ENCODE results near the gene FAF1. TPM values are rescaled to one million over a fixed set of nuclear protein-coding genes. Genes with fewer than 3 reads are reported as not detected.

FAF1 gene
- polyA plus RNA-seq, 1 of the 3 experiments (the other 2 are of a cell fraction) = 8.7 TPM

DNA sequence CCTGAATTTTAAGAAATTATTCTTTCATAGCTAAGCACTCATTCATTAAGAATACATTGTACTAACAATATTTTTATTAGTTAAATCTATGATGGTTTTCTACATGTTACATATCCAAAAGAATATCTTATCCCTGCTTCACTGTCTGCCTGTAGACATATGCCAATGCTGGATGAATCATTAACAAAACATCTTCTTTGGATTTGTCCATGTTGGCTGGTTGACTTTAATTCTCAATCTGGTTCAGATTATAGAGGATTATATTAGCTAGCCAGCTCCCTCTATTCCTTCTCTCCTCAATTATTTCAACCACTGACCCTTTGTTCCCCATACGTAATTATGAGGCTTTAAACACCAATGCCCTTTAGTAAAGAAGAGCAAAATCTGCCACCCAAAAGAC is 398.0 kb downstream of the FAF1 start:
- no peak overlapping the region for H3K27ac ChIP-seq (ENCODE audit: low read depth in 2 of 2, low read length in 1 of 2)
- no peak for TF ChIP-seq FOXM1 (IDR thresholded peaks at IDR 0.05; ENCODE audit: low read depth)
- TF ChIP-seq, protein P1, sequence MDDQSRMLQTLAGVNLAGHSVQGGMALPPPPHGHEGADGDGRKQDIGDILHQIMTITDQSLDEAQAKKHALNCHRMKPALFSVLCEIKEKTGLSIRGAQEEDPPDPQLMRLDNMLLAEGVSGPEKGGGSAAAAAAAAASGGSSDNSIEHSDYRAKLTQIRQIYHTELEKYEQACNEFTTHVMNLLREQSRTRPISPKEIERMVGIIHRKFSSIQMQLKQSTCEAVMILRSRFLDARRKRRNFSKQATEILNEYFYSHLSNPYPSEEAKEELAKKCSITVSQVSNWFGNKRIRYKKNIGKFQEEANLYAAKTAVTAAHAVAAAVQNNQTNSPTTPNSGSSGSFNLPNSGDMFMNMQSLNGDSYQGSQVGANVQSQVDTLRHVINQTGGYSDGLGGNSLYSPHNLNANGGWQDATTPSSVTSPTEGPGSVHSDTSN (IDR thresholded peaks at IDR 0.05) = no peak
- TF ChIP-seq RXRA (IDR thresholded peaks at IDR 0.05; ENCODE audit: borderline replicate concordance, low read depth) = no peak
- no peak for TF ChIP-seq GATA2 (CRISPR knock-in tag; IDR thresholded peaks at IDR 0.05)
- TF ChIP-seq, protein P2, sequence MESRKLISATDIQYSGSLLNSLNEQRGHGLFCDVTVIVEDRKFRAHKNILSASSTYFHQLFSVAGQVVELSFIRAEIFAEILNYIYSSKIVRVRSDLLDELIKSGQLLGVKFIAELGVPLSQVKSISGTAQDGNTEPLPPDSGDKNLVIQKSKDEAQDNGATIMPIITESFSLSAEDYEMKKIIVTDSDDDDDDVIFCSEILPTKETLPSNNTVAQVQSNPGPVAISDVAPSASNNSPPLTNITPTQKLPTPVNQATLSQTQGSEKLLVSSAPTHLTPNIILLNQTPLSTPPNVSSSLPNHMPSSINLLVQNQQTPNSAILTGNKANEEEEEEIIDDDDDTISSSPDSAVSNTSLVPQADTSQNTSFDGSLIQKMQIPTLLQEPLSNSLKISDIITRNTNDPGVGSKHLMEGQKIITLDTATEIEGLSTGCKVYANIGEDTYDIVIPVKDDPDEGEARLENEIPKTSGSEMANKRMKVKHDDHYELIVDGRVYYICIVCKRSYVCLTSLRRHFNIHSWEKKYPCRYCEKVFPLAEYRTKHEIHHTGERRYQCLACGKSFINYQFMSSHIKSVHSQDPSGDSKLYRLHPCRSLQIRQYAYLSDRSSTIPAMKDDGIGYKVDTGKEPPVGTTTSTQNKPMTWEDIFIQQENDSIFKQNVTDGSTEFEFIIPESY (IDR thresholded peaks at IDR 0.05; ENCODE audit: borderline replicate concordance, low read depth) = no peak
- no peak for TF ChIP-seq FOSL2 (IDR thresholded peaks at IDR 0.05; ENCODE audit: borderline replicate concordance, low read depth)
- no peak for TF ChIP-seq EP300 (IDR thresholded peaks at IDR 0.05; ENCODE audit: borderline replicate concordance in 1 of 2, low read depth in 1 of 2, low read length in 1 of 2)
- H2AFZ ChIP-seq (ENCODE audit: low read depth) = no peak overlapping the region
- no peak for DNase-seq
- no peaks in the 10 kb centered on the region for H3K27me3 ChIP-seq (ENCODE audit: insufficient read depth)
- H3K36me3 ChIP-seq (replicated peaks in 1 of 2; ENCODE audit: control insufficient read depth in 1 of 2, insufficient read depth in 2 of 2, low read length in 1 of 2) = peaks cover 37 to 39% of the 10 kb centered on the region in 2 experiments
- H3K9ac ChIP-seq = no peak overlapping the region
- WGBS (ENCODE audit: low lambda C conversion rate) = 91% methylated on average over 1 of the region's 1 CpG
- no peak overlapping the region for H3K4me2 ChIP-seq
- CTCF ChIA-PET = no interaction called here
- peaks cover 8% of the 10 kb centered on the region for H3F3A ChIP-seq (replicated peaks; ENCODE audit: insufficient read depth)
- H3K4me1 ChIP-seq (ENCODE audit: control insufficient read depth in 1 of 2, insufficient read depth in 2 of 2, low read depth in 1 of 2, low read length in 1 of 2) = no peaks in the 10 kb centered on the region; a peak in 1 of 4 replicates
- no peaks in the 10 kb centered on the region for H3K9me2 ChIP-seq
- H3K9me3 ChIP-seq = no peaks in the 10 kb centered on the region; the same call in 1 of the 2 replicates
- POLR2A ChIA-PET = no interaction called here
- no peaks in the 10 kb centered on the region for H4K20me1 ChIP-seq (ENCODE audit: insufficient read depth)
- no peak overlapping the region for H3K4me3 ChIP-seq (ENCODE audit: low read depth in 2 of 2, low read length in 1 of 2)
- no peaks in the 10 kb centered on the region for H3K79me2 ChIP-seq (ENCODE audit: insufficient read depth)

DNA sequence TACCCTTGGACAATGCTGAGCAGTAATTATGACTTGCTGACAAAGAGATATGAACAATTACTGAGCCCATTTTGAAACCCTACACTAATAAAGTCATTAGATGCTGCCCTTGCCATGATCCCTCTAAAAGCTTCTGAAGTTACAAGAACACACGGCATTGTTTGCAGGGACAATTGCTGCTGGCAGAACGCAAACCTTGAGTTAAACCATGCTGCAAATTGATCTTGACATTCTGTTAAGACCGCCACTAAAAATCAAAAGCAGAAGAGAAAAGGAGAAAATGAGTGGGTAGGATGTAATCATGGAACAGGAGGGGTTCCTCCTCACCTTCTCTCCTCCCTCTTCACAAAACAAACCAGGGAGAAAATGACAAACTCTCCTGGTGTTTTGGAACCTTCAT is 400.6 kb downstream of the FAF1 start:
- H3K27ac ChIP-seq (ENCODE audit: low read depth in 2 of 2, low read length in 1 of 2) = no peak overlapping the region
- H3K36me3 ChIP-seq (replicated peaks in 1 of 2; ENCODE audit: control insufficient read depth in 1 of 2, insufficient read depth in 2 of 2, low read length in 1 of 2) = peaks cover 12 to 20% of the 10 kb centered on the region in 2 experiments
- H3K4me3 ChIP-seq (ENCODE audit: low read depth in 2 of 2, low read length in 1 of 2) = no peak overlapping the region
- H3K27me3 ChIP-seq (ENCODE audit: insufficient read depth) = no peaks in the 10 kb centered on the region
- H3K9me2 ChIP-seq = no peaks in the 10 kb centered on the region
- 97% methylated on average over 3 of the region's 3 CpGs for whole genome bisulfite sequencing (ENCODE audit: low lambda C conversion rate)
- H3F3A ChIP-seq (replicated peaks; ENCODE audit: insufficient read depth) = peaks cover 8% of the 10 kb centered on the region
- ChIA-PET CTCF (no interaction called here), POLR2A (no interaction called here)
- no peaks in the 10 kb centered on the region for H3K79me2 ChIP-seq (ENCODE audit: insufficient read depth)
- no peak overlapping the region for H3K4me2 ChIP-seq
- TF ChIP-seq ELF1 (IDR thresholded peaks at IDR 0.05) (no peak), FOXM1 (IDR thresholded peaks at IDR 0.05; ENCODE audit: low read depth) (no peak)
- TF ChIP-seq, protein P3, sequence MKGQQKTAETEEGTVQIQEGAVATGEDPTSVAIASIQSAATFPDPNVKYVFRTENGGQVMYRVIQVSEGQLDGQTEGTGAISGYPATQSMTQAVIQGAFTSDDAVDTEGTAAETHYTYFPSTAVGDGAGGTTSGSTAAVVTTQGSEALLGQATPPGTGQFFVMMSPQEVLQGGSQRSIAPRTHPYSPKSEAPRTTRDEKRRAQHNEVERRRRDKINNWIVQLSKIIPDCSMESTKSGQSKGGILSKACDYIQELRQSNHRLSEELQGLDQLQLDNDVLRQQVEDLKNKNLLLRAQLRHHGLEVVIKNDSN (IDR thresholded peaks at IDR 0.05; ENCODE audit: borderline replicate concordance, low read depth) = no peak
- no peak for DNase-seq
- H4K20me1 ChIP-seq (ENCODE audit: insufficient read depth) = no peaks in the 10 kb centered on the region
- H2AFZ ChIP-seq (ENCODE audit: low read depth) = no peak overlapping the region
- no peaks in the 10 kb centered on the region; a peak in 1 of 4 replicates for H3K4me1 ChIP-seq (ENCODE audit: control insufficient read depth in 1 of 2, insufficient read depth in 2 of 2, low read depth in 1 of 2, low read length in 1 of 2)
- no peak overlapping the region for H3K9ac ChIP-seq
- H3K9me3 ChIP-seq = no peaks in the 10 kb centered on the region; the same call in 1 of the 2 replicates
